ENCODE measurements around the gene COA1.
"Not testable (repeated sequence)": the region's sequence is repeated elsewhere in the genome, so short reads cannot be mapped to it uniquely, and the experiment has no call there.

COA1 gene

GRCh38 chr7:43636093-43636492, 93.2 kb downstream of the COA1 start:
- in situ Hi-C loops (cut with HindIII; ENCODE audit: low sequenced_read_pairs), result no loop called here

DNA sequence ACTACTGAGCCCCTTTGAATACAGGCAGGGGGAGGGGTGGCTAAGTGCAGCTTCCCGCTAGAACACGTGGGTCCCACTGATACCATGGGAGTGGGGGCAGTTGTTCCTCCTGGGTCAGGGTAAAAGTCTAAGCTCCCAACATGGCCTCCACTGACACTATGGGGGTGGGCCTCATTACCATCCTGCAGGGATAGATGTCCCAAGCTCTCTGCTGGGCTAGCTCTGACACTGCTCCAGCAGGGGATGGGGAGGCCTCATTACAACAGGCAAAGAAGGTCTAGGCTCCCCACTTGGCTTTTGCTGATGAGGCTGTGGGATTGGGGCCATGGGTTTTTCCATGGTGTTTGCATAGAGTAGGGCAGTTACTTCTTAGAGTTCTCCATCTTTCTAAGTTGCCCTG, 94.9 kb downstream of the COA1 start:
- in situ Hi-C loops (cut with HindIII; ENCODE audit: low sequenced_read_pairs), result no loop called here

DNA sequence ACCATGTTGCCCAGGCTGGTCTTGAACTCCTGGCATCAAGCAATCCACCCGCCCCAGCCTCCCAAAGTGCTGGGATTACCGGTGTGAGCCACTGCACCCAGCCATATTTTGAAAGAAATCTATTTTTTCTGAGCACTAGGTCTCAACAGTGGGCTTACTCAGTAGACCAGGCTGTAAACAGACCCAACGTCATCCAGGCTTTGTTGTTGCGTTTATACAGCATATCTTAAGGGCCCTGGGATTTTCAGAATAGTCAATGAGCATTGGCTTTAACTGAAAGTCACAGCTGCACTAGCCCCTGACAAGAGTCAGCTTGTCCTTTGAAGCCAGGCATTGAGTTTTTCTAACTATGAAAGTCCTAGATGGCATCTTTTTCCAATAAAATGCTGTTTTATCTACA, 96.6 kb downstream of the COA1 start:
- in situ Hi-C loops (cut with HindIII; ENCODE audit: low sequenced_read_pairs), result no loop called here

DNA sequence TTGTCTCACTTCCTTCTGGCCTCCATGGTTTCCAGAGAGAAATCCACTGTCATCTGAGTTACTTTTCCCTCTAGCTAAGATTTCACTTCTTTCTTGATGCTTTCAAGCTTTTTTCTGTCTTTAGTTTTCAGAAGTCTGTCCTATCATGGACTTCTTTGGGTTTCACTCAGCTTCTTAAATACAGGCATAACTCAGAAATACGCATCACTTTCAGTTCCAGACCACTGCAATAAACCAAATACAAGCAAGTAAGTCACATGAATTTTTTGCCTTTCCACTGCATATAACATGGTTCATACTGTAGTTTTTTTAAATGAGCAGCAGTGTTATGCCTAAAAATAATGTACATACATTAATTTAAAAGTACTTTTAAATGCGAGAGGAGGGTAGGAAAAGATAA, 97.8 kb downstream of the COA1 start:
- in situ Hi-C loops (cut with HindIII; ENCODE audit: low sequenced_read_pairs), result no loop called here

DNA sequence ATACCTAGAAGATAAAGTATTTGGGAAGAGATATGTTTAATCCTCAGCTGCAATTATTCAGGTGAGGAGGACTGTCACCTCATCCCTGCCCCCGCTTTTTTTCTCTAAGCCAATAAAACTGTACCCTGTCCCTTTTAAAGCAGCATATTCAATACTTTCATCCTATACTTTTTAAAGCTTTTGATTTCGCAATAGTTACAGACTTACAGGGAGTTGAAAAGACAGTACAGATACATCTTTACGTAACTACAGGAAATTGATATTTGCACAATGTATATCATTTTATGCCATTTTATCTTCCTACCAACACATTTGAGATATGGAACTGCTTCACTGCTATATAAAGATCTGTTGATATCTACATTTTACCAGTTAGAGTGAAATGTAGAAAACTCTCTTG, 98.8 kb downstream of the COA1 start:
- in situ Hi-C loops (cut with HindIII; ENCODE audit: low sequenced_read_pairs), result no loop called here

- in situ Hi-C loops (cut with HindIII; ENCODE audit: low sequenced_read_pairs), result no loop called here
These were observed 99.5 kb downstream of the COA1 start for GRCh38 chr7:43629857-43630256.

DNA sequence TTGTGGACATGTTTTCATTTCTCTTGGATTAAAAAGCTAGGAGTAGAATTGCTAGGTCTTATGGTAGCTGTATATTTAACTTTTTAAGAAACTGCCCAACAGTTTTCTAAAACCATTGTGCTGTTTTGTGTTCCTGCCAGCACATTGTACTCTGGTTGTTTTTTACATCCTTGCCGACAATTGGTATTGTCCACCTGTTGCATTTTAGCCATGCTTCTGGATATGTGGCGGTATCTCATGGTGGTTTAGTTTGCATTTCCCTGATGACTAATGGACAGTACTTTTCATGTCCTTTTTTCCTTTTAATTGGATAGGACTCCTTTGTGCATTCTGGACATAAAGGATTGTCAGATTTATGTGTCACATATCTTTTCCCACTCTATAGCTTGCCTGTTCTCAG, 100.9 kb downstream of the COA1 start:
- in situ Hi-C loops (cut with HindIII; ENCODE audit: low sequenced_read_pairs), result no loop called here

DNA sequence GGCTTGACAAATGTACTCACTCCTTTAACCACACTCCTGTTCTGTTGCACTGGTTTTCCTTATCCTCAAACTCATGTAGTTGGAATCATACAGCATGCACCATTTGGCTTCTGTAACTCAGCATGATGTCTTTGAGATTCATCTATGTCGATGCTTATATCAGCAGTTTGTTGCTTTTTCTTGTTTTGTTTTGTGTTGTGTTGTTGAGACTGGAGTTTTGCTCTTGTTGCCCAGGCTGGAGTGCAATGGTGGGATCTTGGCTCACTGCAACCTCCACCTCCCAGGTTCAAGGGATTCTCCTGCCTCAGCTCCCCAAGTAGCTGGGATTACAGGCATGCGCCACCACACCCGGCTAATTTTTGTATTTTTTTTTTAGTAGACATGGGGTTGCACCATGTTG, 101.5 kb downstream of the COA1 start:
- in situ Hi-C loops (cut with HindIII; ENCODE audit: low sequenced_read_pairs), result not testable (repeated sequence)

GRCh38 chr7:43626695-43627094, 102.6 kb downstream of the COA1 start:
- in situ Hi-C loops (cut with HindIII; ENCODE audit: low sequenced_read_pairs), result no loop called here

DNA sequence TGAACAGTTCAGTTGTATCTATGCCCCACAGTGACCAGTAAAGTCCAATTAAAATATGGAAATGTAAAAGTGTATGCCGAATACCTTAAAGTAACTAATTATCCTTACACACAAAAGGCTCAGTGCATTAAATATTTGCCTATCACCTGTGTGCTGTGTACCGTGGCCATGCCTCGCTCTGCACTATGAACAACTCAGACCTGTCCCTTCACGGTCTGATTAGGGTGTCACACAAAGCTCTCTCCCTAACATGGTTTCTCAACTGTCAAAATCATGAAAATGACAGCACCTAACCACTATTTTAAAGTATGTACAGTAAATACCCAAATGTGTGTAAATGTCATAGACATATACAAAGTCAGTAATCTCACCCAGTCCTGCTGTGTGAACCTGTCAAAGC, 103.3 kb downstream of the COA1 start:
- in situ Hi-C loops (cut with HindIII; ENCODE audit: low sequenced_read_pairs), result no loop called here

- in situ Hi-C loops (cut with HindIII; ENCODE audit: low sequenced_read_pairs), result no loop called here
These were observed 103.9 kb downstream of the COA1 start for GRCh38 chr7:43625453-43625852.

DNA sequence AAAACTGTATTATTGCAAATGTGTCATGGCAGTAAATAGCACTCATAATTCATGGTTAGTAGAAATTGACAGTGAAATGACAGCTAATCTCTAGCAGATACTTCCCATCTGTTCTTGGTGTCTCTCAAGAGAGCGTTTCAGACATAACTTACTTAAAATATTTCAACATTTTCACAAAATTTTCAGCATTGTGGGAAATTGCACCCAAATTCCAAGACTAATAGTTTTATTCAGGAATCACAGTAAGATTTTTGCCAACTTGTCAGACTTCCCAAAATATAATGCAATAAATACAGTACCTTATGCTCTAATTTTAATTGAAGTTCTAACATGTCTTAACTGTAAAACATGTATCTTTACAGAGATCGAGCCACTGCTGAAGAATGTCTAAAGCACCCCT, 105.2 kb downstream of the COA1 start:
- in situ Hi-C loops (cut with HindIII; ENCODE audit: low sequenced_read_pairs), result no loop called here

GRCh38 chr7:43621729-43622448, 107.4 kb downstream of the COA1 start:
- in situ Hi-C loops (cut with HindIII; ENCODE audit: low sequenced_read_pairs), result no loop called here

DNA sequence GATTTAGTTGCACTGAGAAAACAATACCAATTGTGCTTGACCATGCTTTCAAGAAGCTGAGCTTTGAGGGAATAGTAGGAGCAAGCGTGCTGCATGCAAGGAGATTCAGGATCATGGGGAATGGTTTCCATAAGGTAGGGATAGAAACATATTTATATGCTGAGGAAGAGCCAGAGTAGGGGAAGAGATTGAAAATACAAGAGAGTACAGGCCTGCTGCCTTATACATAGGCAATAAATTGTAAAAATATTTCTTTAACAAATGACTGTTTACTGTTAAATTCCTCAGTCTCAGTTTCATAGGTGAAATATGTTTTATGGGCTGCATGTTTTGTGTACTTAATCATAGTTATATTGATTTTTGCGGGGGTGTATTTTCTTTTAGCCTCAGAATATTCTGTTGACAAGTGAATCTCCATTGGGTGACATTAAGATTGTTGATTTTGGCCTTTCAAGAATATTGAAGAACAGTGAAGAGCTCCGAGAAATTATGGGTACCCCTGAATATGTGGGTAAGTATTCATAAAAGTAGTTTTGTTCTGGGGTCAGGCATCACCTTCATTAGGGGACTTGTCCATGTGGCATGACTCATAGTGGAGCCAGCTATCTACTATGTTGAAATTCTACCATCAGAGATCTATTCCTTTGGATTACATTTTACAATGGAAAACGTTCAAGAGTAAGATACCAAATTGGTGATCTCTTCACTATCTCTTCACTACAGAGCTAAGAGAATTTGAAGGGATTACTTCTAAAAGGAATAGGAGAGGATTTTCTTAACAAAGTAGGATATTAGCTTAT, 109.9 kb downstream of the COA1 start:
- in situ Hi-C loops (cut with HindIII; ENCODE audit: low sequenced_read_pairs), result no loop called here

GRCh38 chr7:43618073-43618472, 111.2 kb downstream of the COA1 start:
- in situ Hi-C loops (cut with HindIII; ENCODE audit: low sequenced_read_pairs), result no loop called here

GRCh38 chr7:43616977-43617376, 112.3 kb downstream of the COA1 start:
- in situ Hi-C loops (cut with HindIII; ENCODE audit: low sequenced_read_pairs), result no loop called here

DNA sequence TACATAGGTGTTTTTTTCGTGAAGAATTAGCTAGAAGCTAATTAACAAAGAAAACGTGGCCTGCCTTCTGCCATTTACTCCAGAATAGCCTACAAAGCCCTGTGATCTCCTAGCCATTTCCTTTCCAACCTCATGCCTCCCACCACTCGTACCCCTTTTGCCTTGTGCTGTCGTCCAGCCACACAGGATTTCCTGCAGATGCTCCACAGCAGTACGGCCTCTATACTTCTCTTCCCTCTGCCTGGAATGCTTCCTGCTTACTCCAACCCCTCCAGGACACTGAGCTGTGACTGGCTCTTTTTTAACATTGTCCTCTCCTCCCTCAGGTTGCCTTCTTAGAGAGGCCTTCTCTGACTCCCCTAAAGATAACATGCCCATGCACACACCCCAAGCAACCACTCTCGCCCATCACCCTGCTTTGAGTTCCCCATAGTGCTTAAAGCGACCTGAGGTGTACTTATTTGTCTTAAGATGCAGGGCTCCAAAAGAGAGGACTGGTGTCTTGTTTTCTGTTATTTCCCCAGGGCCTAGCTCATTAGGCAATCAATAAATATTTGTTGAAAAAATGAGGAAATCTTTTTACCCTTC, 113.7 kb downstream of the COA1 start:
- in situ Hi-C loops (cut with HindIII; ENCODE audit: low sequenced_read_pairs), result no loop called here

DNA sequence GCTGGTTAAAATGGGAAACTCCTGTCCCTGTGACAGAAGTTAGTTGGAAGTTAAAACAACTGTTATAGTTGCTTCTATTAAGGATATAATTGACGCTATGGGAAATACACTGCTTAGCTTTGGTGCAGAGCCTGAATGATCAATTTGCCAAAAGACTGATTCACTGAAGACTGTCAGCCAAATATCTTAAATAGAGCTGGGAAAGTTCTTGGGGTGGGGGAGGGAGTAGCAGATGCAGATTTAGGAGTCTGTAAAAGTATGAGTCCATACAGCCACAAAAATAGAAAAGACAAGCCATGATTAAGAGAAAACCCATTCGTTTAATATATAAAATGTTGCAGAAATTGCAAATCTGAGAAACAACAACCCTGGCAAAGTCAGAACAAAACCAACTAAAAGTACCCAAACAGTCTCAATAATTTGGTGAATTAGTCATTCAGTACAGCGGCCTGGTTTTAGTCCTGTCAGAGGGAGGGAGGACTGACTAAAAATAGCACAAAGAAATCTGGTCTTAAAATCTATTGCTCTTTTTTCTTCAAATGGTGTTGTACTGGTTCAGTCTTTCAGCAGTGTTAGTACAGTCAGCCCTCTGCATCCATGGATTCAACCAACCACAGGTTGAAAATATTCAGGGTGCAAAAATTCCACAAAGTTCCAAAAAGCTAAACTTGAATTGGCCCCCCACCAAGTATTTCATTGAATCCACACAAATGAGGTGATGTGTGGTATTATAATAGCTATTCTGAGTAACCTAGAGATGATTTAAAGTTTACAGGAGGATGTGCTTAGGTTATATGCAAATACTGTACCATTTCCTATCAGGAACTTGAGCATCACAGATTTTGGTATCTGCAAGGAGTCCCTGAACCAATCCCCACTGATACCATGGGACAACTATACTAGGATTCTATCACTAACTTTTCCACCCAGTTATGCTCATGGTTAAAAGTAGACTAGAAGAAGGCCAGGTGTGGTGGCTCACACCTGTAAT, 116.4 kb downstream of the COA1 start:
- in situ Hi-C loops (cut with HindIII; ENCODE audit: low sequenced_read_pairs), result no loop called here

GRCh38 chr7:43612128-43612527, 117.2 kb downstream of the COA1 start:
- in situ Hi-C loops (cut with HindIII; ENCODE audit: low sequenced_read_pairs), result no loop called here

- in situ Hi-C loops (cut with HindIII; ENCODE audit: low sequenced_read_pairs), result no loop called here
These were observed 120.2 kb downstream of the COA1 start for GRCh38 chr7:43609097-43609496.

- in situ Hi-C loops (cut with HindIII; ENCODE audit: low sequenced_read_pairs), result no loop called here
These were observed 125.1 kb downstream of the COA1 start for GRCh38 chr7:43604251-43604650.
